ENCODE measurements around the gene FAHD2A. TPM values are rescaled to one million over a fixed set of nuclear protein-coding genes. Genes with fewer than 3 reads are reported as not detected.
"Not testable (repeated sequence)": the region's sequence is repeated elsewhere in the genome, so short reads cannot be mapped to it uniquely, and the experiment has no call there.

FAHD2A gene
- total and polyA plus RNA-seq, 2 experiments from 2014 or later: 27.6 to 51.0 TPM

GRCh38 chr2:95401480-95401879 lies 1.0 kb upstream of the FAHD2A start:
- H3K4me1 ChIP-seq (ENCODE audit: insufficient read depth): no peaks in the 10 kb centered on the region; the same call in 1 of the 2 replicates
- peak overlapping the region; percentile 94 for H3K4me3 ChIP-seq
- H3K9me3 Mint-ChIP-seq: no peaks in the 10 kb centered on the region
- H3K36me3 ChIP-seq (ENCODE audit: insufficient read depth): no peaks in the 10 kb centered on the region
- H3K4me2 ChIP-seq: peak overlapping the region; percentile 93
- peak overlapping the region; percentile 98 for H3K4me3 Mint-ChIP-seq
- peaks cover 10% of the 10 kb centered on the region for H3K27me3 Mint-ChIP-seq (ENCODE audit: insufficient read depth, low read depth, poor library complexity)
- peaks cover 8% of the 10 kb centered on the region for H4K20me1 ChIP-seq (replicated peaks; ENCODE audit: insufficient read depth)
- DNase-seq (ENCODE audit: low spot score) (no peak), ATAC-seq (no peak)
- H3K27me3 ChIP-seq (ENCODE audit: insufficient read depth): peaks cover 7% of the 10 kb centered on the region
- 0 out of 2 replicates have a peak overlapping the region, but pooled peaks have one; percentile 73 for H2AFZ ChIP-seq
- no peaks in the 10 kb centered on the region for H3F3A ChIP-seq (replicated peaks; ENCODE audit: low read depth)
- peaks cover 17% of the 10 kb centered on the region for H3K4me1 Mint-ChIP-seq
- TF ChIP-seq ZNF462 (CRISPR knock-in tag; IDR thresholded peaks at IDR 0.05) (no peak), ETS1 (IDR thresholded peaks at IDR 0.05) (no peak), EZH2 (IDR thresholded peaks at IDR 0.05; ENCODE audit: low read depth, unreplicated experiment) (no peak), NANOG (IDR thresholded peaks at IDR 0.05; ENCODE audit: borderline replicate concordance) (no peak), STAT1 (IDR thresholded peaks at IDR 0.05; ENCODE audit: unreplicated experiment) (no peak), JUNB (IDR thresholded peaks at IDR 0.05; ENCODE audit: unreplicated experiment) (no peak), CREB1 (CRISPR knock-in tag; IDR thresholded peaks at IDR 0.05; ENCODE audit: low read depth) (no peak), ZNF331 (CRISPR knock-in tag; IDR thresholded peaks at IDR 0.05; ENCODE audit: low read depth) (no peak), REST (IDR thresholded peaks at IDR 0.05; ENCODE audit: unreplicated experiment) (no peak)
- no peak overlapping the region for H3K27ac Mint-ChIP-seq
- H3K36me3 Mint-ChIP-seq (ENCODE audit: low read depth): no peaks in the 10 kb centered on the region
- H3K79me2 ChIP-seq (replicated peaks; ENCODE audit: insufficient read depth): peaks cover 15% of the 10 kb centered on the region
- H3K27ac ChIP-seq (ENCODE audit: low read depth): no peak overlapping the region
- no peaks in the 10 kb centered on the region for H3K9me2 ChIP-seq (ENCODE audit: insufficient read depth)

GRCh38 chr2:95402004-95402369 lies 521 bp upstream of the FAHD2A start:
- H2AFZ ChIP-seq: peak overlapping the region; percentile 73; the same call in 1 of the 2 replicates
- H3K4me3 ChIP-seq: peak overlapping the region; percentile 94
- H4K20me1 ChIP-seq (replicated peaks; ENCODE audit: insufficient read depth); H3K36me3 Mint-ChIP-seq (ENCODE audit: low read depth); H3K36me3 ChIP-seq (ENCODE audit: insufficient read depth); H3K9me2 ChIP-seq (ENCODE audit: insufficient read depth); H3K27me3 ChIP-seq (ENCODE audit: insufficient read depth); H3F3A ChIP-seq (replicated peaks; ENCODE audit: low read depth); H3K27ac ChIP-seq (ENCODE audit: low read depth); H3K4me1 ChIP-seq (ENCODE audit: insufficient read depth); H3K27me3 Mint-ChIP-seq (ENCODE audit: insufficient read depth, low read depth, poor library complexity); H3K9me3 Mint-ChIP-seq: not testable (repeated sequence)
- Mint-ChIP-seq H3K4me1 (peaks cover 15% of the 10 kb centered on the region), H3K27ac (peak overlapping the region; percentile 72; the same call in 1 of the 2 replicates), H3K4me3 (peak overlapping the region; percentile 98)
- peak overlapping the region; percentile 93 for H3K4me2 ChIP-seq
- peaks cover 15% of the 10 kb centered on the region for H3K79me2 ChIP-seq (replicated peaks; ENCODE audit: insufficient read depth)
- ATAC-seq (peak; percentile 72), DNase-seq (ENCODE audit: low spot score) (peak; percentile 27)

Measured in GM23338 (cell line).